Fibroblast of peridontal ligament (primary cell): ENCODE measurements around the gene RHBDF2.

Experiments
- DNase-seq: peaks from one replicate; pipeline ENCODE4 v3.0.0-alpha.2; 2010; ENCODE audit errors: extremely low read depth

Gene RHBDF2

DNA sequence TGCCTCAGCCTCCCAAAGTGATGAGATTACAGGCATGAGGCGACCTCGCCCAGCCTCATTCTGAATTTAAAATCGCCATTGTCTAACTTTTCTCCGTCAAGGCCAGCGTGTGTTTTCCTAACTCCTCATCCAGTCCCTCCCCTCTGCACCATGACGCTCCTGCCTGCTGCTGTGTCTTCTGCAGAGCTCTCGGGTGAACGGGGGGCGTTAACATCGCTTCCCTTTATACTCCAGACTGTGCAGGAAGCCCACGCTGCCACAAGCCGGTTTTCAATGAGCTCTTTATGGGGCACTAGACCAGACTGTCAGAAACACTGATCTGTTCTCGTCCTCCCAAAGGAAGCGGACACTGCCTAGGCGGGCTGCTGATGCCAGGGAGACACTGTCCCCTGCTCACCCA, 20.6 kb downstream of the RHBDF2 start:
- DNase-seq: no peak

DNA sequence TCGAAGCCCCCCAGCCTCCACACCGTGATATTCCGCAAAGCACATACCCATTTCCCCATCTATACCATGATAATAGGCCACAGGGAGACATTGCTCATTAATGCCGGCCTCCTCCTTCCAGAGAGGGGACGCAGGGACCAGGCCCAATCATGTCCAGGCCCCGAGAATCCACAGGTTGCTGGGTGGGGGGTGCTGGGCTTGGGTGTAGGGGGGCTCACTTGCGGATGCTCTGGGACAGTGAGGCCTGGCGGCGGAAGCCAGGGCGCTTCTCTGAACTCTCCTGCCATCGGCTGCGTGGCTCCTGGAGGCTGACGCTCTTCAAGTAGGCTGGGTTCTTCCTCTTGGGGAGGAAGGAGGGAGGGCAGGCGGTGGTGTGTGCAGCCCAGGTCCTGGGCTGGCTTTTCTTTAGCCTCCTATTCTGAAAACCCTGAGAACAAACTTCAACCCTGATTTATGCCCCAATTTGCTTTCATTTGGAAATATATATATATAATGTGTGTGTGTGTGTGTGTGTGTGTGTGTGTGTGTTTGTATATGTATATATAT, 21.6 kb downstream of the RHBDF2 start:
- DNase-seq: no peak

DNA sequence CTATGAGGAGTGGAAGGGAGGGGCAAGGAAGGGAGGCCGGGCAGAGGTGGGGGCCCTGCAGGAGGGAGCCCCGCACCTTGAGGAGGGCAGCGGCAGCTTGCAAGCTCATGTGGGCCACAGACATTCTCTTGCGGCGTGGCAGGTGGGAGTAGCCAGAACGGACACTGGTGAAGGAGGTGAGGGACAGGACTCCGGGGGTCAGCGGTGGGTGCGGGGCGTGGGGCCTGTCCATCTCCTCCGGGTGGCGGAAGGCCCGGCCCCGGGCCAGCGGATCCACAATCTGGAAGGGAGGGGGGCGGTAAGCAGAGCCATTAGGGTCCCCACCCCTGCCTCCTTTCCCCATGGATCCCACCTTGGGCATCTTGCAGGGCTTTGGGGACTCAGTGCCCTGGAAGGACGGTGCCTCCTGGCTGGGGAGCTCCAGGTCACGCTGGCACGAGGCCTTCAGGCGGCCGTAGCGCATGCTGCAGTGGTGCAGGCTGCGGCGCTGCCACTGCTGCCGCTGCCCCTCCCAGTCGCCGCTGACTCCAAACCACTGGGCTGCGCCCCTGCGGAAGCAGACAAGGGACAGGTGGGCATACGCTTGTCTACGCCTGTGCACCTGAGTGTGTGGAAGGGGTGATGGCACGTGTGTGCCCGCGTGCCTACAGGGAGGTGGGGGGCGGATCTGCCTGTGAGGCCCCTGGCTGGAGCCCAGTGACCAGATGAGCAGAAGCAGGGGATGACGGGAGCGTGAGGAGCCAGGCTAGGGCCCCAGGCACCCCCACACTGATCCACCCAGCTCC, 22.3 kb downstream of the RHBDF2 start:
- no peak for DNase-seq

DNA sequence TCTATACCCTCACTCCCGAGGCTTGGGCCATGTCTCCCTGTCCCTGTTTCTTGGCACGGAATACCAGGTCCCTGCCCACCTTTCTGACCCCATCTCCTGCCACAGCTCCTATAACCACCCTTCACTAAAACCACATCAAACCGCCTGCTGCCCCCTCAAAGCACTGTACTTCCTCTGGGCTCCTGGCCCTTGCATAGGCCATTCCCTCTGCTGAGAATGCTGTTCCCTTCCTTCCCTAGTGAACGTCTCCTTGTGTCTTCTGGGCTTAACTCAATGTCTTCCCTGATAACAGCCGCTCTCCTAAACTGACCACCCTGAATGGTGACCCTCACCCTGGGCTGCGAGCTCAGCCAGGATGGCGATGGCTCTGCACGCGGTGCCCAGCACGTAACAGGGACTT, 23.1 kb downstream of the RHBDF2 start:
- DNase-seq: no peak

DNA sequence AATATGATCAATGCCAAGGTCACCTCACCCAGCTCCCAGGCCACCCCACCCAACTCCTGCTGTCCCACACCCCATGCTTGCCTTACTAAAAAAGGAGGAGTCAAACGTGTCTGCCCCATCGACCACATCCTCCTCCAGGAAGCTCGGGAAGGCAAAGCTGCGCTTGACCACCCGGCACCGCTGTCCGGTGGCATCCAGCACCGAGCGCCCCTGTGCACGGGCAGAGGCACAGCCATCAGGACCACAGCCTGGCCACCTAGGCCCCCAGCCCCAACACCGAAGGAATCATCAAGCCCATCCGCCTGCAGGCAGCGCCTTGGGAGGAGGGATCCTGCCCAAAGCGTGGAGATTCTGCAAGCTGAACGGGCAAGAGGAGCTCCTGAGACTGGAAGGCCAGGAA, 23.6 kb downstream of the RHBDF2 start:
- no peak for DNase-seq

DNA sequence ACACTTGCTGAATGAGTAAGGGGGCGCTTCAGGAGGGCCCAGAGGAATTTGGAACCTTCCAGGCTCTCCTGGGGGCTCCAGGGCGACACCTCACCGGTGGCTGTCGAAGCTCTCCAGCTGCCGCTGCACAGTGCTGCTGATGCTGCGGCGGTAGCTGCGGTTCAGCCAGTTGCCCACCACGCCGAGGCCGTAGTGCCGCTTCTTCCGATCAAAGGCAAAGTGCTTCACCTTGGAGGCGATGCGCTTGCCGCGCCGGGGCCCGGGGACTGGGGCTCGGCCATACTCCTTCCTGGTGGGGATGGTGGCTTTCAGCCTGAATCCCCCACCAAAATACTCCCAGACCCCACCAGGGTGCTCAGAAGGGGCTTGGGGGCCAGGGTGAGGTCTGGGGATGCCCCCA, 24.5 kb downstream of the RHBDF2 start:
- no peak for DNase-seq

DNA sequence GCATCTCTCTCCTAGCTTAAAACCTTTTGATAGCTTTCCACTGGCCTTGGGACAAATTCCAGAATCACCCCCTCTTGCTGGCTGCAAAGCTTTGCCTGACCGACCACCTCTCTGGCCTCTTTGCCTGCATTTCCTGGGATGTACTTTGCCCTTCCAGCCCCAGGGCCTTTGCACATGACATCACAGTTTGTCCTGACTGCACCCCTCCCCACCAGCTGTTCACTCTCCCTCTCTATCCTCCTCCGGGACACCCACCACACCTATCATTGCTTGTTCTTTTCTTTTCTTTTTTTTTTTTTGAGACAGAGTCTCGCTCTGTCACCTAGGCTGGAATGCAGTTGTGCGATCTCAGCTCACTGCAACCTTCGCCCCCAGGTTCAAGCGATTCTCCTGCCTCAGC, 25.9 kb downstream of the RHBDF2 start:
- no peak for DNase-seq

DNA sequence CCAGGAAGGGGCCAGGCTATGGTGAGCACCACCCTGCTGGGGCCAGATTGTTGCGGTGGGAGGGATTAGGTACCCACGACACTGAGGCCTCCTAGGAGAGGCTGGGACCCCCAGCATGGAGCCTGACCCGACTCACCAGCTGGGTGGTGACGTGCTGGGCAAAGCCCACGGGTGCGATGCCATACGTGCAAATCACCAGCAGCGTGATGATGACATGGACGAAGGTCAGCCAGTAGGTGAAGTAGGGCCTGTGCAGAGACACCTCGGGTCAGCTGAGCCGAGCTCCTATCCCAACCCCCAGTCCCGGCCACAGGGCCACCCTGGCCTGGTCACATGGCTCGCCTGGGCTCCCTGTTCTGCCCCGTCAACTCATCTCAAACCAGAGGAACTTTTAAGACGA, 26.3 kb downstream of the RHBDF2 start:
- DNase-seq: no peak

DNA sequence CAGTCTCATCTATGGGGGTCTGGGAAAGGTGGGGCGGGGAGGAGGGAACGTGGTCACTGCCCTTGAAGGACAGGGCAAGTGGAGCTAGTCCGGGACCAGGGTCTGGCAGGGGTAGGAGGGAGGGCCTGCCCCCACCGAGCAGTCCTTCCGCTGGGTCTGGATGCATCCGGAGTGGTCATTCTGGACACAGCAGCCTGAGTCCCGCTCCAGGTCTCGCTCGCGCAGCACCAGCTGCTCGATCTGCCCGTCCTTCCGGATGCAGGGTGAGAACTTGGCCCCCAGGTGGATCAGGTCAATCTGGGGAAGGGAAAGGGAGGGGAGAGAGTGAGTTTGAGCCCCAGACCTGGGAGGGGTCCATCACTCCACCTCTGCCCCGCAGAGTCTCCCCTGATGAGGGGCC, 27.0 kb downstream of the RHBDF2 start:
- DNase-seq: no peak

DNA sequence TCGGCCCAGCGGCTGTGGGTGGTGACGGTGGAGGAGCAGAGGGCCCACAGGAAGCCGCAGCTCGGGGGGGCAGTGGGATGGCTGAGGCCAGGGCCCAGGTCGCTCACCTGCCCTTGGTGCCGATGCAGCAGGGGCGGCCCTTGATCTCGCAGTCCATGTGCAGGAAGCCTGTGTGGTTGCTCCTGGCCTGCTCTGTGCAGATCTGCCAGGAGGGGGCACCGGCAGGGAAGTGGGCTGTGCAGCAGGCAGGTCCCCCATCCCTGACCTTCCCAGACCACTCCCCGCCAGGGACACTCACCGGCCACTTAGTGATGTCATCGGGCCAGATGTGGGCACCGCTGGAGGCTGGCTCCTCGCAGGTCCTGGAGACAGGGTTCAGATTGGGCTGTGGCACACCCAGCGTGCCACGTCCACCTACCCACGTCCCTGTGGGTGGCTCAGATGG, 27.7 kb downstream of the RHBDF2 start:
- no peak for DNase-seq

DNA sequence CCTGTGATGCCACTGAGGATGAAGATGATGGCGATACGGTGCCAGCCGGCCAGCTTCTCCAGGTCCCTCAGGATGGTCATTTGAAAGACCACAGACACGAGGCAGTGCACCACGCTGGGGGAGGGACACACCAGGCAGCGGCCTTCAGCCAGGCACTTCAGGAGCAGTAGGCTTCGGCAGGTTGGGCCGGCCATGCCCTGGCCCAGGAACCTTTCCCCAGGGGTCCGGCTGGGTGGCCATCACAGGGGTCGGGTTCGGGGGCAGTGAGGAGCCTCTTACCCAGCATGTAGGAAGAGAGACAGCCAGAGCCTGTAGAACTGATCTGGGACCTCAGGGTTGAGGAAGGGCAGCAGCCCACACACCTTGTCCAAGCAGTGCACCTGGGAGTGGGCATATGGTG, 28.5 kb downstream of the RHBDF2 start:
- no peak for DNase-seq

DNA sequence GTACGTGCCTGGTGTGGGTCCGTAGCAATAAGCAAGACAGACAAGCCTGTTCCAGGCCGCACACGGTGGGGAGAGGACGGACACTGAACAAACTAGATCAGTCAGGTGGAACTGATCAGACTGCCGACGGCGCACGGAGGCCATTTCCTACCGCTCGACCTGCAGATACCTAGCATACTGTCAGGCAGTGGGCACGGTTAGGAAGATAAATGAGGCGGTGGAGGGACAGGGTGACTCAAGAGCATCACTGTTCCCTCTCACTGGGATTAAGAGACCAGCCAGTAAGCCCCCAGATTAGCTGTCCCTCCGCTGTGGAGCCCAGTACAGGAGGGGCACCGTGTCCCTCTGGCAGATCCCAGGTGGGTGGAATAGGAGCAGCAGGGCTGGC, 29.0 kb downstream of the RHBDF2 start:
- DNase-seq: no peak

DNA sequence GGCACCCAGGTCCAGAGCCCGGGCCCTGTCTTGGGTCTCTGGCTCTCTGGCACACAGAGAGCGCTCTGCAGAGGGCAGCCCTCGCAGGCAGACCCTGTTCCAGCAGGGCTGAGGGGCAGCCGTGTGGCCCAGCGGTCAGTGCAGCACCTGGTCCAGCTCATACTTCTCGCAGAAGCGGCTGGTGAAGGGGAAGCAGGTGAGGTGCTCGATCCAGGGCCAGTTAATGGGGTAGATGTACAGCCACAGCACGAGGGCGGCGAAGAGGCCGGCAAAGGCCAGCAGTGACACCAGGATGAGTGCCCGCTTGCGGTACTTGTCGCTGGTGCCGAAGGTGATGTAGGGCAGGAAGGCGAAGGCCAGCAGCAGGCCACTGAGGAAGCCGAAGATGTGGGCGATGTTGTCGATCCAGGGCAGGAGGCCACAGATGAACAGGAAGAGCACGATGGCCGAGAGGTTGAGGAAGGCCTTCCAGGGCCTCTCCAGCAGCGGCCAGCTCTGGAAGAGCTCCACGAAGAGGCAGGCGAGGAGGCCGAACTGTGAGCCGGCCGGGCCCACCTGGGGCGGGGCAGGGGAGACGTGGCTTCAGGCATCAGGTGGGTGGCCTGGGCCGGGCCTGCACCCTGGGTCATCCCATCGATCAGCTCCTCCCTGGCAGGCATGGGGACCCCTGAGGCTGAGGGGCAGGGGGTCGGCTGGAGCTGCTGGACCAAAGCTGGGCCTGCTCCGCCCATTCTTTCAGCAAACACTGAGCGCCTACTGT, 29.5 kb downstream of the RHBDF2 start:
- DNase-seq: no peak

DNA sequence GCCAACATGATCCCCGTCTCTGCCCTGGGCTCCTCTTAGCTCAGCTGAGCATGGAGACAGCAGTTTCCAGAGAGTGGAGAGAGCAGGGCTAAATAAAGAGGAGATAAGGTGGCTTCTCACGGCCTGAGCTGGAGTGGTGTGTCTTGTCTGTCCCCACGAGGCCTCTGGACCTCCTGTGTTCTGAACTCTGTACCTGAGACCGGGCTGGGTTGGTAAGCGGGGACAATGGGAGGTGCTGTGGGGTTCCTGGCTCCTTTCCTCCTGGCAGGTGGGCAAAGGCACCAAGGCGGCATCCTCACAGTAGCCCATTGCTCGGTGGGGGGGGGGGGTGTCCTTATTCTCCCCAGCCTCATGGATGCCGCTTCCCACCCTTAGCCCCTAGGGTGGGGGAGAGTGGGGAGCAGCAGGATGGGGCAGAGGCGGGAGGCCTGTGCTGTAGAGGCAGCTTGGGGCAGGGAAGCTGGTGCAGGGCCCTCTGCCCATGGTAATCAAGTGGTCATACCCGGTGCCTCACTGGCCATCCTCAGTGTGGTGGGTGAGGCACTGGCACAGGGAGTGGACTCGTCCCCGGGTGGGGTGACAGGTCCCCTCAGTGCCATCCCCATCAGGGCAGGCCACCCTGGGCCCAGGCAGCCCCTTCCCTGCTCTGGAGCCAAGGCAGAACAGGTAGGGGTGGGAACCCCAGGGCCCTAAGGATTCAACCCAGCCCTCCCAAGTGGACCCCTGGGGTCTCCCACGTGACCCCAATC, 31.1 kb downstream of the RHBDF2 start:
- DNase-seq: no peak

DNA sequence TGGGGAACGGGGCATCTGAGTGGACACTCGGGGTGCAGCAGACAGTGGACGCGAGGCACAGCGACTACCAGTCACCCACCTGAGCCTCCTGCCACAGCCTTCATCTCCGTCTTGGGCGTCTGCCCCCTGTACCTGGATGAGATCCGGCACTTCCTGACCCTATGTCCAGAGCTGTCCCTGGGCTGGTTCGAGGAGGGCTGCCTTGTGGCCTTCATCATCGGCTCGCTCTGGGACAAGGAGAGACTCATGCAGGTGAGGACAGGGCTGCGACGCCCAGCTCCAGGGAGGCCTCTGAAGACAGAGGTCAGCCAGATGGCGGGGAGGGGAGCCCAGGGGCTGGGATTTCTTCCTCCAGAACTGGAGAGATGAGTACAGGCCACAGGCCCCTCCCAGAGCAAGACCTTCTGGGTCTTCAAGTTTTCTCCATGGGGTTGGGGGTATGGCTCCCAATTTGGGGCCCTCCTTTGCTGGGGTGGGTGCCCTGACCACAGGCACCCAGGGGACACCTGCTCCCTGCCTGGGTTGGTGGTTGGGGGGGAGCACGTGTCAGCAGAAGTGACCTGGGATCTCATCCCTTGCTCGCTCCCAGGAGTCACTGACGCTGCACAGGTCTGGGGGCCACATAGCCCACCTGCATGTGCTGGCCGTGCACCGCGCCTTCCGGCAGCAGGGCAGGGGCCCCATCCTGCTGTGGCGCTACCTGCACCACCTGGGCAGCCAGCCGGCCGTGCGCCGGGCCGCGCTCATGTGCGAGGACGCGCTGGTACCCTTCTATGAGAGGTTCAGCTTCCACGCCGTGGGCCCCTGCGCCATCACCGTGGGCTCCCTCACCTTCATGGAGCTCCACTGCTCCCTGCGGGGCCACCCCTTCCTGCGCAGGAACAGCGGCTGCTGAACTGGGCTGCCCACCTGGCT, 31.9 kb downstream of the RHBDF2 start:
- DNase-seq: no peak

DNA sequence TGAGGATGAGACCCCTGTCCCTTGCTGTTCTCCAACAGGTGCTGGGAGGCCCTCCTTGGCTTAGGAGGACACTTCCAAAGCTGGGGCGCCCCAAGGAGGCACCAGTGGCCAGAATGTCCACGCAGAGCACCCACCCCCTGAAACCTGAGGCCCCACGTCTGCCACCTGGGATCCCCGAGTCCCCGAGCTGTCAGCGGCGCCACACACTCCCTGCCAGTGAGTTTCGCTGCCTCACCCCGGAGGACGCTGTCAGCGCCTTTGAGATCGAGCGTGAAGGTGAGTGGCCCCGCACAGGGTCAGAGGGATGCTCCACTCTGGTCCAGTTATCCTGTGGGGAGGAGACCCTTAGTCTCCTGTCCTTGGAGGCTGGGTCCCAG, 32.6 kb downstream of the RHBDF2 start:
- no peak for DNase-seq

DNA sequence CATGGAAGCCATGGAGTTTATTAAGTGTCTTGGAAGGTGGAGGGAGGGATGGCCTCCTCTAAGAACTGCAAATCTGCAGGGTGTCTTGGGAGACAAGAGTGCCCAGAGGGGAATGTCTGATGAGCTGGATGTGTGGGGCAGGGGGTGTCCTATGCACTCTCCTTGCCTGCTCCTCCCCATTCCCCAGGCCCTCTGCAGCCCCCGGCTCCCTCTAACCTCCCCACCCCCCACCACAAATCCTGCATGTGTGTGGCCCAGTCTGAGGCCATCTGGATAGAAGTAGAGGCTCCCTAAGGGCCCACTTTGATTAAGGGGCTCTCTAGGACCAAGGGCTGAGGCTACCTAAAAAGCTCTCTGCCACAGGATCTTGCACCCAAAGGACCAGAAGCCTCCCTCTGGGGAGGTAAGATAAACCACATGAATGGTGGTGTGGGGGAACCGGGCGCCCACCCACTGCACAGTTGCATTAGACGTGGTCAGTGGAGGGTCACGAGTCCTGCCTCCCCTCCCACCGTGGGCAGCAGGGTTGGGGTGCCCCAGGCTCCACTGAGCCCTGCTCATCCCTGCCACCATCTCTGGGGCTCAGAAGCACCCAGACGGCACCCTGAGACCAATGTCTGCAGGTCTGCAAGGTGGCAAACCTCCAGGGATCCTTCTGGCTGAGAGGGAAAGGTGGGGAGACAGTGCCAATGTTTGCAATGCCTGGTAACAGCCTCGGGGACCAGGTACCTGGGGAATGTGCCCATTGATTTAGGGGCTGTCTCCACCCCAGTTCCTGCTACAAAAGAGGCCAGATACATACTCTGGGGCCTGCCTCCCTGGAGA, 33.2 kb downstream of the RHBDF2 start:
- DNase-seq: no peak

DNA sequence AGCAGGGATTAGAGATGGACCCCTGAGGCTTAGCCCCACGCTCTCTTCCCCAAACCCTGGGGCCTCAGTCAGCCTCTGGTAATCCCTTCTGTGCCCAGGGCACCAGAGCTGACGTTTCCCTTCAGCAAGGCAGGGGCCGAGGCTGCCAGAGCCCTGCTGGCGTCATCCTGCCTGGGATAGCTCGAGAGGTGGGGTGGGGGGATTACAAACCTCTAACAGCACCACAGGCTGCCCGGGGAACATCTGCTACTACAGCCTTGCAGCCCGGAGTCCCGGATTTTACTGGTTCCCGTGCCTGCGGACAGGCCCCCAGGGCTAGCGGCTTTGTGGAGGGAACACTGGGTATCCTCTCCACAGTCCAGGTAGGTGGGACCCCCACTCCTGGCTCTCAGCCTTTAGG, 33.9 kb downstream of the RHBDF2 start, which contains the start of gene AANAT:
AANAT (plus strand) TSS at position 238 of the 400 bp plus-strand sequence. CDS start 1,144 bp downstream, outside the sequence.
- DNase-seq: no peak

DNA sequence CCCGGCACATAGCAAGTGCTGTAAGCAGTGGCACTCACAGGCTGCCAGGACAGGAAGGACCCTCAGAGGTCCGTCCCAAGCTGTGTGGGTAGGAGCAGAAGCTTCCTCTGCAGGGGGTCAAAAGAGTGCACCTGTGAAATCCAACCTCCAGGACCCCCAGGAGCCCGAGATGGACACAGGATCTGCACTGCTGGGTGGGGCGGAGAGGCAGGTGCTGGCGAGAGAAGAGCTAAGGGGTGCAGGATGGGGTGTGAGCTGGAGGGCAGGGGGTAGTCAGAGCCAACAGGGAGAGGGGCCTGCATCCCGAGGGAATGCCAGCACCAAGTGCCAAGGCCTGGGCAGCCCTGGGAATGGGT, 34.5 kb downstream of the RHBDF2 start:
- no peak for DNase-seq

DNA sequence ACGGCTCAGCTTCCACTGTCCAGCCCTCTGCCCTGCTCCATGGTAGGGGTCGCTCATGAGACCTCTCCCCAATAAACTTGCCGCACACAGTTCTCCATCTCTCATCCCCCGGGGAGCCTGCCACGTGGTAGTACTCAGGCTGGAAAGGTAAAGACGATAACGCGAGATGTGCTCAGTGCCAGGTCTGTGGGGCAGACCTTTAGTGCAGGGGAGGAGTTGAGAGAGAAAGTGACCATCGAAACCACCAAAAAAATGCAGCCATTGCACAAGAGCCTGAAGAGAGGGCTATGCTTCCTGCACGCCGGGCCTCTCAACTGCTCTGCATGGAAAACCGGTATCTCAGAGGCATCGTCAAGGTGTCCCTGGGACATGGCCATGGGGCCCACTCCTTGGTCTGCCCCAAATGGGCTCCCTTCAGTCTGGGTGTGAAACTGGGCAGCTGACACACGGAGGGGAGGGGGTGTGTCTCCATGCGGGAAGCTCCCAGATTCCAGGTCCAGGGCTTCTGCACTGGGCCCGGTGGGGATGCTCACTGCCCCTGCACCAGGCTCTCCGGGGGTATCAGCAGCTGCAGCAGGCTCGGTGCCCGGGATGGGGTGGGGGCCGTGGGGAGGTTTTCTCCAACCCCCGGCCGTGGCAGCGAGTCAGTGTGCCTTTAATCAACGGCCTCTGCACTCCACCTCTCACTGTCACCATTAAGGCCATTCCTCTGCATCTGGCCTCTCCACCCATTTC, 38.5 kb downstream of the RHBDF2 start:
- DNase-seq: no peak
